HEK293 (cell line): Measurements from ENCODE around the gene URM1.

Source experiments
- CTCF ChIA-PET: fragments of 350-600 bp; formaldehyde crosslinking; extraction: SDS; loops from one replicate; lab custom pipeline; 2021; ENCODE audit warnings: antibody characterized with exemption; lab: Yijun Ruan, JAX
- POLR2A ChIA-PET: fragments of 300-600 bp; formaldehyde crosslinking; extraction: SDS; loops from one replicate; lab custom pipeline; 2020; ENCODE audit warnings: antibody characterized with exemption, inconsistent platforms; lab: Yijun Ruan, JAX
- H3K27ac ChIP-seq: fragments of 200-500 bp; sonication (Bioruptor generic); 2 replicates; pipeline ENCODE4 v1.5.1; 2014; ENCODE audit warnings: low read depth, low read length, control low read depth, inconsistent platforms; ENCODE audit errors: extremely low read depth
- H3K36me3 ChIP-seq, 2 experiments: fragments of 200-500 bp in 1 of 2; sonication (Bioruptor generic) in 1 of 2; 1 replicate in 1 of 2; 2 replicates in 1 of 2; pipeline ENCODE4 v1.5.1; 2014 to 2017; ENCODE audit warnings: inconsistent platforms in 2 of 2, low read length in 2 of 2; ENCODE audit not compliant: control insufficient read depth in 2 of 2, insufficient read depth in 1 of 2
- H3K4me1 ChIP-seq: fragments of 200-500 bp; sonication (Bioruptor generic); 2 replicates; pipeline ENCODE4 v1.5.1; 2014; ENCODE audit warnings: mild to moderate bottlenecking, low read length, inconsistent platforms; ENCODE audit not compliant: control insufficient read depth, insufficient read depth
- H3K4me3 ChIP-seq: 2 replicates; pipeline ENCODE4 v1.5.1; 2011; ENCODE audit warnings: low read depth, mild to moderate bottlenecking, control low read depth, low read length, moderate library complexity
- H3K9me3 ChIP-seq: fragments of 200-500 bp; sonication (Bioruptor generic); 2 replicates; pipeline ENCODE4 v1.5.1; 2014; ENCODE audit warnings: low read depth, low read length, inconsistent platforms; ENCODE audit not compliant: control insufficient read depth, insufficient read depth
- BCL11A ChIP-seq: fragments of 450-650 bp; formaldehyde crosslinking; IDR thresholded peaks from 2 replicates; pipeline ENCODE4 v1.5.1; 2016; ENCODE audit warnings: low read depth, missing biosample characterization, missing genetic modification characterization
- GLIS2 ChIP-seq: fragments of 450-650 bp; formaldehyde crosslinking; IDR thresholded peaks from 2 replicates; pipeline ENCODE4 v1.5.1; 2016; ENCODE audit warnings: missing biosample characterization, missing genetic modification characterization
- IKZF3 ChIP-seq: fragments of 450-650 bp; IDR thresholded peaks from 2 replicates; pipeline ENCODE4 v1.5.0; 2018; ENCODE audit warnings: missing biosample characterization, mild to moderate bottlenecking, missing genetic modification characterization, moderate library complexity
- KLF7 ChIP-seq: fragments of 450-650 bp; formaldehyde crosslinking; IDR thresholded peaks from 2 replicates; pipeline ENCODE4 v1.5.1; 2016; ENCODE audit warnings: missing biosample characterization, missing genetic modification characterization, borderline replicate concordance
- PRDM4 ChIP-seq: fragments of 450-650 bp; formaldehyde crosslinking; IDR thresholded peaks from 2 replicates; pipeline ENCODE4 v1.5.1; 2017; ENCODE audit warnings: missing biosample characterization, missing genetic modification characterization
- SP7 ChIP-seq: fragments of 450-650 bp; formaldehyde crosslinking; IDR thresholded peaks from 2 replicates; pipeline ENCODE4 v1.5.1; 2016; ENCODE audit warnings: missing biosample characterization, missing genetic modification characterization
- ZNF157 ChIP-seq: fragments of 450-650 bp; formaldehyde crosslinking; IDR thresholded peaks from 2 replicates; pipeline ENCODE4 v1.5.1; 2016; ENCODE audit warnings: missing biosample characterization, missing genetic modification characterization
- ZNF221 ChIP-seq: fragments of 450-650 bp; formaldehyde crosslinking; IDR thresholded peaks from 2 replicates; pipeline ENCODE4 v1.5.1; 2017; ENCODE audit warnings: missing biosample characterization, missing genetic modification characterization, borderline replicate concordance
- ZNF26 ChIP-seq: fragments of 450-650 bp; formaldehyde crosslinking; IDR thresholded peaks from 2 replicates; pipeline ENCODE4 v1.5.1; 2016; ENCODE audit warnings: missing biosample characterization, missing genetic modification characterization
- ZNF280D ChIP-seq: fragments of 450-650 bp; formaldehyde crosslinking; IDR thresholded peaks from 2 replicates; pipeline ENCODE4 v1.5.1; 2016; ENCODE audit warnings: missing biosample characterization, missing genetic modification characterization
- ZNF561 ChIP-seq: fragments of 450-650 bp; IDR thresholded peaks from 2 replicates; pipeline ENCODE4 v1.5.1; 2018; ENCODE audit warnings: missing biosample characterization, missing genetic modification characterization, borderline replicate concordance
- ZNF580 ChIP-seq: fragments of 450-650 bp; formaldehyde crosslinking; IDR thresholded peaks from 2 replicates; pipeline ENCODE4 v1.5.1; 2016; ENCODE audit warnings: missing biosample characterization, missing genetic modification characterization
- ZNF792 ChIP-seq: fragments of 450-650 bp; formaldehyde crosslinking; IDR thresholded peaks from 2 replicates; pipeline ENCODE4 v1.5.1; 2016; ENCODE audit warnings: missing biosample characterization, missing genetic modification characterization
- ZNF843 ChIP-seq: fragments of 450-650 bp; formaldehyde crosslinking; IDR thresholded peaks from 2 replicates; pipeline ENCODE4 v1.5.1; 2016; ENCODE audit warnings: missing biosample characterization, missing genetic modification characterization

The URM1 gene

GRCh38 chr9:128391956-128392301 lies 20.8 kb downstream of the URM1 start:
- Histone ChIP-seq H3K4me3 (no peak overlapping the region), H3K9me3 (no peaks in the 10 kb centered on the region), H3K4me1 (no peaks in the 10 kb centered on the region), H3K36me3 (peaks cover 0 to 34% of the 10 kb centered on the region in 2 experiments; a peak in 1 of 3 replicates), H3K27ac (no peak overlapping the region)
- ChIA-PET POLR2A (no interaction called here), CTCF (no interaction called here)
- no peak for TF ChIP-seq KLF7
- TF ChIP-seq ZNF561 = no peak
- TF ChIP-seq ZNF843 (tag by site-specific recombination) = no peak
- TF ChIP-seq ZNF221 = no peak
- no peak for TF ChIP-seq BCL11A (tag by site-specific recombination)
- TF ChIP-seq GLIS2 (tag by site-specific recombination) = no peak

- no peak overlapping the region for H3K4me3 ChIP-seq
- peaks cover 0 to 29% of the 10 kb centered on the region in 2 experiments; a peak in 1 of 3 replicates for H3K36me3 ChIP-seq
- TF ChIP-seq ZNF157 (tag by site-specific recombination) (no peak), IKZF3 (no peak), ZNF280D (no peak), ZNF26 (tag by site-specific recombination) (no peak), PRDM4 (tag by site-specific recombination) (no peak), ZNF580 (tag by site-specific recombination) (no peak), KLF7 (no peak), SP7 (no peak), ZNF792 (tag by site-specific recombination) (no peak)
- POLR2A ChIA-PET = no interaction called here
- H3K4me1 ChIP-seq = no peaks in the 10 kb centered on the region
- no peaks in the 10 kb centered on the region for H3K9me3 ChIP-seq
- H3K27ac ChIP-seq = no peak overlapping the region
- CTCF ChIA-PET = no interaction called here
These were observed 21.3 kb downstream of the URM1 start for GRCh38 chr9:128392302-128393144.
